Choroid plexus epithelial cell (primary cell): ENCODE data around the gene ZFR.
"Not testable (repeated sequence)": the region's sequence is repeated elsewhere in the genome, so short reads cannot be mapped to it uniquely, and the experiment has no call there.

Experiments
- DNase-seq: peaks from one replicate; pipeline ENCODE4 v3.0.0-alpha.2; 2010; ENCODE audit warnings: low read depth
- H3K4me3 ChIP-seq: 2 replicates; pipeline ENCODE4 v1.5.1; 2011; ENCODE audit warnings: low read depth, mild to moderate bottlenecking, control low read depth, low read length, moderate library complexity
- CTCF ChIP-seq: conservative IDR thresholded peaks from 2 replicates; pipeline ENCODE4 v1.5.1; 2011; ENCODE audit warnings: low read depth, mild to moderate bottlenecking, control low read depth, inconsistent platforms, low read length, moderate library complexity

The ZFR gene

GRCh38 chr5:32462618-32463017 lies 18.1 kb upstream of the ZFR start:
- TF ChIP-seq CTCF = no peak
- peak; percentile 30 for DNase-seq
- H3K4me3 ChIP-seq = no peak overlapping the region

- DNase-seq = no peak
- no peak overlapping the region for H3K4me3 ChIP-seq
- TF ChIP-seq CTCF = no peak
These were observed 17.0 kb upstream of the ZFR start for GRCh38 chr5:32461441-32462120.

DNA sequence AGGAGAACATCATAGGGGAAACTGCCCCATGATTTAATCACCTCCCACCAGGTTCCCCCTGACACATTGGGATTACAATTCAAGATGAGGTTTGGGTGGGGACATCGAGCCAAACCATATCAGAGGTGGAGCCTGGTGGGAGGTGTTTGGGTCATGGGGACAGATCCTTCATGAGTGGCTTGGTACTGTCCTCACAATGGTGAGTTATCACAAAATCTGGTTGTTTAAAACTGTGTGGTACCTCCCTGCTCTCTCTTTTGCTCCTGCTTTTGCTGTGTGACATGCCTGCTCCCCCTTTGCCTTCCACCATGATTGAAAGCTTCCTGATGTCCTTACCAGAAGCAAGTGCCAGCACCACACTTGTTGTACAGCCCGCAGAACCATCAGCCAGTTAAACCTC lies 16.2 kb upstream of the ZFR start:
- TF ChIP-seq CTCF = no peak
- no peak for DNase-seq
- H3K4me3 ChIP-seq = no peak overlapping the region

DNA sequence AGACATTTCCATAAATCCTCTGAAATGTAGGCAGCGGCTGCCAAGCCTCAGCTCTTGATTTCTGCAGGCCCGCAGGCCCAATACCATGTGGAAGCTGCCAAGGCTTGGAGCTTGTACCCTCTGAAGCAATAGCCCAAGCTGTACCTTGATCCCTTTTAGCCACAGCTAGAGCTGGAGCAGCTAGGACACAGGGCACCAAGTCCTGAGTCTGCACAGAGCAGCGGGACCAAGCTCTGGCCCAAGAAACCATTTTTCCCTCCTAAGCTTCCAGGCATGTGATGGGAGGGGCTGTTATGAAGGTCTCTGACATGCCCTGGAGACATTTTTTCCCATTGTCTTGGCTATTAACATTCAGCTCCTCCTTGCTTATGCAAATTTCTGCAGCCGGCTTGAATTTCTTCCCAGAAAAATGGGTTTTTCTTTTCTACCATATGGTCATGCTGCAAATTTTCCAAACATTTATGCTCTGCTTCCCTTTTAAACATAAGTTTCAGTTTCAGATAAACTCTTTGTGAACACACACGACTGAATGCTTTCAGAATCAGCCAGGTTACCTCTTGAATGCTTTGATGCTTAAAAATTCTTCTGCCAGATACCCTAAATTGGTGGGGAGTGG lies 14.4 kb upstream of the ZFR start:
- no peak for TF ChIP-seq CTCF
- no peak for DNase-seq

GRCh38 chr5:32455311-32455710 lies 10.8 kb upstream of the ZFR start:
- no peak for TF ChIP-seq CTCF
- H3K4me3 ChIP-seq = no peak overlapping the region
- DNase-seq = no peak

More for the DNA sequence above, 14.4 kb upstream of the ZFR start:
- no peak overlapping the region for H3K4me3 ChIP-seq

DNA sequence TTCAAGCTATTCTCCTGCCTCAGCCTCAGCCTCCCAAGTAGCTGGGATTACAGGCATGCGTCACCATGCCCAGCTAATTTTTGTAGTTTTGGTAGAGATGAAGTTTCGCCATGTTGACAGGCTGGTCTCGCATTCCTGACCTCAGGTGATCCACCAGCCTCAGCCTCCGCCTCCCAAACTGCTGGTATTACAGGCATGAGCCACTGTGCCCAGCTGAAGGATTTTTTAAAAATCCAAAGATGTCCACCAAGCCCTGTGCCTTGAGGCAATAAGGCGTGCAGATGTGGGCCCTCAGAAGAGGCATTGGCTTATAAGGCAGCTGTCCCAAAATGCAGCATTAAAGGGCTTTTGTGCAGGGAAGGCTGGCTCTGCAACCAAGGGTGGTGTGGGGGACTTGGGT lies 10.3 kb upstream of the ZFR start:
- no peak overlapping the region for H3K4me3 ChIP-seq
- TF ChIP-seq CTCF = no peak
- DNase-seq = no peak

DNA sequence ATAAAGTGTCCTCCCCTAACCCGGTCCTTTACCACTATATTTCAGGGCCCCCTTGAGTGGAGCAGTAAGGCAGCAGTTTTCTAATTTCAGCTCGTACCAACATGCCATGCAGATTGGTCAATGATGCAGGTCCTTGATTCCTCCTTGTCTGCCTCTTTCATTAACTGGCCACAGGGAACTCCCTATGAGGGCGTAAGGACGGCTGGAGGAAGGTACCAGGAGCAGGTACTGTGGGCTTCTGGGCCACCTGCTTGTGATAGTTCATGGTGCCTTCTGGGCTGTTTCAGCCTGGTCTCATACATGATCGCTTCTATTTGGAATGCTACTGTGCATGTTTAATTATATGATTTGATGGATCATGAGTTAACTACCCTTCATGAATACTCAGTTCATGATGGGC lies 9.4 kb upstream of the ZFR start:
- no peak for DNase-seq

GRCh38 chr5:32452316-32452715 lies 7.8 kb upstream of the ZFR start:
- not testable (repeated sequence) for DNase-seq, H3K4me3 ChIP-seq

More for the DNA sequence above, 9.4 kb upstream of the ZFR start:
- no peak for TF ChIP-seq CTCF
- no peak overlapping the region for H3K4me3 ChIP-seq
